ENCODE measurements around the gene TRMO.

The TRMO gene

GRCh38 chr9:97938081-97938644 lies 15.9 kb upstream of the TRMO start, which contains the start of gene HEMGN:
Gene HEMGN, minus strand, starts transcription at chr9:97938172. Its CDS starts 36 bp downstream, at chr9:97938136.
- DNase-seq, result peak; percentile 21

- DNase-seq, result no peak
Measured at GRCh38 chr9:97936998-97937397, 14.7 kb upstream of the TRMO start.

GRCh38 chr9:97935276-97935675 lies 13.0 kb upstream of the TRMO start:
- DNase-seq, result no peak

GRCh38 chr9:97934321-97935115 lies 12.2 kb upstream of the TRMO start:
- DNase-seq, result no peak

- no peak for DNase-seq
Measured at GRCh38 chr9:97933297-97933998, 11.1 kb upstream of the TRMO start.

GRCh38 chr9:97930972-97931371 lies 8.7 kb upstream of the TRMO start:
- DNase-seq, result no peak

- no peak for DNase-seq
Measured at GRCh38 chr9:97928986-97929604, 6.8 kb upstream of the TRMO start.

- no peak for DNase-seq
Measured at GRCh38 chr9:97925497-97926334, 3.4 kb upstream of the TRMO start.

GRCh38 chr9:97924386-97924785 lies 2.1 kb upstream of the TRMO start:
- DNase-seq, result no peak

- DNase-seq, result peak; percentile 57
Measured at GRCh38 chr9:97923529-97924108, 1.3 kb upstream of the TRMO start.

- no peak for DNase-seq
Measured at GRCh38 chr9:97919217-97919813, 3.0 kb downstream of the TRMO start.

GRCh38 chr9:97918611-97919010 lies 3.7 kb downstream of the TRMO start:
- no peak for DNase-seq

- no peak for DNase-seq
Measured at GRCh38 chr9:97911970-97912369, 10.3 kb downstream of the TRMO start.

- no peak for DNase-seq
Measured at GRCh38 chr9:97911528-97911927, 10.8 kb downstream of the TRMO start.

GRCh38 chr9:97910357-97910756 lies 11.9 kb downstream of the TRMO start:
- no peak for DNase-seq

- DNase-seq, result no peak
Measured at GRCh38 chr9:97908705-97909104, 13.6 kb downstream of the TRMO start.

GRCh38 chr9:97907632-97908031 lies 14.7 kb downstream of the TRMO start:
- no peak for DNase-seq

GRCh38 chr9:97907046-97907445 lies 15.3 kb downstream of the TRMO start:
- no peak for DNase-seq

GRCh38 chr9:97906236-97906831 lies 16.0 kb downstream of the TRMO start:
- peak; percentile 48 for DNase-seq

- DNase-seq, result peak; percentile 40
Measured at GRCh38 chr9:97905228-97905627, 17.1 kb downstream of the TRMO start.

- DNase-seq, result peak; percentile 42
Measured at GRCh38 chr9:97904725-97905124, 17.6 kb downstream of the TRMO start.
